ENCODE measurements around the gene CCDC170. TPM values are rescaled to one million over a fixed set of nuclear protein-coding genes. Genes with fewer than 3 reads are reported as not detected.

Gene CCDC170
- total and polyA plus RNA-seq, 2 of the 8 experiments (the other 6 are each of a cell fraction or from before 2014, with no cell fraction given), result 0.06 to 0.09 TPM

- peaks cover 0 to 29% (median 18%) of the 10 kb centered on the region in 4 experiments; a peak in 5 of 7 replicates for H3K27me3 ChIP-seq (replicated peaks in 1 of 4; ENCODE audit: control insufficient read depth in 3 of 4, extremely low read depth in 1 of 4, insufficient read depth in 3 of 4, low read length in 3 of 4)
- WGBS, 2 experiments (ENCODE audit: extremely low coverage in 1 of 2, insufficient coverage in 1 of 2, insufficient read length in 1 of 2, insufficient replicate concordance in 2 of 2, low coverage in 1 of 2, low lambda C conversion rate in 2 of 2, missing lambda C conversion rate in 1 of 2), result 97% methylated on average over 9 of the region's 9 CpGs; no CpG with 5 or more reads in 1 of the 2 experiments
- H2BK120ac ChIP-seq (replicated peaks; ENCODE audit: low read depth, low read length), result no peak overlapping the region
- H3K4me3 ChIP-seq (ENCODE audit: extremely low read depth in 1 of 4, insufficient read depth in 2 of 4, low read depth in 3 of 4, low read length in 4 of 4), result no peak overlapping the region
- no peak overlapping the region; a peak in 1 of 4 replicates for H3K4me2 ChIP-seq (ENCODE audit: insufficient read depth in 1 of 2, low read depth in 2 of 2, low read length in 2 of 2)
- CTCF ChIA-PET (ENCODE audit: partially characterized antibody), result interaction anchor here (0.8 kb wide), 1 partner anchor 12 kb away, joined by 5 read pairs; no protein-coding TSS in a partner anchor
- no peak overlapping the region for H2BK12ac ChIP-seq (ENCODE audit: low read depth, low read length)
- H2BK15ac ChIP-seq (ENCODE audit: low read length), result no peak overlapping the region
- peaks cover 0 to 5% (median 4%) of the 10 kb centered on the region in 4 experiments; a peak in 5 of 7 replicates for H3K4me1 ChIP-seq (replicated peaks in 1 of 4; ENCODE audit: control insufficient read depth in 3 of 4, insufficient read depth in 4 of 4, low read length in 3 of 4)
- H3K9ac ChIP-seq (replicated peaks in 1 of 4; ENCODE audit: extremely low read depth in 1 of 4, low read depth in 3 of 4, low read length in 3 of 4), result no peak overlapping the region
- no peak overlapping the region for H2BK5ac ChIP-seq (ENCODE audit: low read depth, low read length)
- no peak overlapping the region for H4K5ac ChIP-seq (ENCODE audit: insufficient read length, low read depth, low read length)
- no peak overlapping the region for H3K56ac ChIP-seq (replicated peaks; ENCODE audit: insufficient read length, low read depth, low read length)
- no peak for FAIRE-seq
- no peak overlapping the region for H4K8ac ChIP-seq (ENCODE audit: extremely low read depth, insufficient read depth, low read length)
- no peaks in the 10 kb centered on the region for H3K79me1 ChIP-seq (ENCODE audit: low read depth, low read length)
- H3K27ac ChIP-seq (ENCODE audit: low read depth, low read length), result no peak overlapping the region
- H3K4ac ChIP-seq (replicated peaks; ENCODE audit: insufficient read length, low read depth, low read length), result no peak overlapping the region
- no peak overlapping the region for H2AK5ac ChIP-seq (ENCODE audit: low read depth, low read length)
- no peaks in the 10 kb centered on the region for H3K9me3 ChIP-seq (ENCODE audit: insufficient read depth in 2 of 2, low read depth in 1 of 2, low read length in 1 of 2)
- H3K23me2 ChIP-seq (ENCODE audit: low read depth, low read length), result peaks cover 10% of the 10 kb centered on the region
- no peaks in the 10 kb centered on the region for H4K20me1 ChIP-seq (replicated peaks in 1 of 2; ENCODE audit: control insufficient read depth in 1 of 2, insufficient read depth in 2 of 2, low read length in 2 of 2)
- no peak for DNase-seq (ENCODE audit: low read depth in 1 of 2, low spot score in 2 of 2)
- H3K36me3 ChIP-seq (ENCODE audit: control insufficient read depth in 2 of 4, insufficient read depth in 4 of 4, low read length in 3 of 4), result no peaks in the 10 kb centered on the region
- POLR2A ChIA-PET (ENCODE audit: partially characterized antibody), result interaction anchor here (1.2 kb wide), 1 partner anchor 120 kb away, joined by 3 read pairs; no protein-coding TSS in a partner anchor
- no peaks in the 10 kb centered on the region for H3K79me2 ChIP-seq (ENCODE audit: control insufficient read depth in 1 of 2, insufficient read depth in 2 of 2, low read length in 2 of 2)
- H2BK20ac ChIP-seq (ENCODE audit: low read length), result no peak overlapping the region
- no peak overlapping the region for H4K91ac ChIP-seq (replicated peaks; ENCODE audit: insufficient read length, low read length)
- H3K18ac ChIP-seq (ENCODE audit: extremely low read depth, low read length), result no peak overlapping the region
- no peak overlapping the region for H3K14ac ChIP-seq (ENCODE audit: insufficient read length)
- H2AFZ ChIP-seq (ENCODE audit: low read length), result no peak overlapping the region
- no peak overlapping the region for H3K23ac ChIP-seq (ENCODE audit: insufficient read length)
- no peak for TF ChIP-seq KDM5A (IDR thresholded peaks at IDR 0.05; ENCODE audit: low read length)
- TF ChIP-seq BCL11A (IDR thresholded peaks at IDR 0.05; ENCODE audit: low read depth in 2 of 2, low read length in 2 of 2), result no peak
- no peak for TF ChIP-seq ATF3 (IDR thresholded peaks at IDR 0.05; ENCODE audit: insufficient read depth, low read depth, low read length)
- TF ChIP-seq TEAD4 (IDR thresholded peaks at IDR 0.05; ENCODE audit: low read depth, low read length), result no peak
- no peak for TF ChIP-seq TAF1 (IDR thresholded peaks at IDR 0.05; ENCODE audit: low read depth, low read length)
- no peak for TF ChIP-seq HDAC6 (IDR thresholded peaks at IDR 0.05; ENCODE audit: low read depth, low read length)
- TF ChIP-seq BACH1 (IDR thresholded peaks at IDR 0.05; ENCODE audit: low read length), result no peak
- TF ChIP-seq, protein P1, sequence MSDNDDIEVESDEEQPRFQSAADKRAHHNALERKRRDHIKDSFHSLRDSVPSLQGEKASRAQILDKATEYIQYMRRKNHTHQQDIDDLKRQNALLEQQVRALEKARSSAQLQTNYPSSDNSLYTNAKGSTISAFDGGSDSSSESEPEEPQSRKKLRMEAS (IDR thresholded peaks at IDR 0.05), result no peak
- TF ChIP-seq JUND (IDR thresholded peaks at IDR 0.05; ENCODE audit: low read length), result no peak
- no peak for TF ChIP-seq RNF2 (IDR thresholded peaks at IDR 0.05; ENCODE audit: borderline replicate concordance, low read depth, low read length, missing control alignments, poor library complexity, severe bottlenecking)
- TF ChIP-seq RAD21 (IDR thresholded peaks at IDR 0.05 in 1 of 2, conservative IDR thresholded peaks at IDR 0.05 in 1 of 2; ENCODE audit: low read depth in 2 of 2, low read length in 2 of 2), result no peak
- no peak for TF ChIP-seq NANOG (IDR thresholded peaks at IDR 0.05; ENCODE audit: insufficient read depth, low read depth, low read length, poor library complexity, severe bottlenecking)
- no peak for TF ChIP-seq KDM4A (IDR thresholded peaks at IDR 0.05; ENCODE audit: low read depth, low read length, severe bottlenecking)
These were observed 1.6 kb downstream of the CCDC170 start for GRCh38 chr6:151495380-151495779.
